ENCODE measurements around the gene UBE2Q1. TPM values are rescaled to one million over a fixed set of nuclear protein-coding genes. Genes with fewer than 3 reads are reported as not detected.

The UBE2Q1 gene
- total RNA-seq, 1 experiment from 2014 or later: 70.9 TPM

- intact Hi-C loops (cut with micrococcal nuclease): no loop called here
- H3K9me2 ChIP-seq (ENCODE audit: insufficient read depth): no peaks in the 10 kb centered on the region
- no peak overlapping the region for H3K4me3 ChIP-seq (replicated peaks in 1 of 2; ENCODE audit: low read depth in 1 of 2, low read length in 2 of 2)
- ChIA-PET CTCF (no interaction called here), POLR2A (no interaction called here), RAD21 (ENCODE audit: low non-redundant PET in 1 of 2, low total read pairs in 2 of 2, uncharacterized antibody in 2 of 2, unreplicated experiment in 2 of 2) (no interaction called here)
- H2AFZ ChIP-seq (ENCODE audit: low read depth, low read length, poor library complexity, severe bottlenecking): no peak overlapping the region
- no TSS peak for BruUV-seq (replicated peaks)
- H3K9ac ChIP-seq (ENCODE audit: low read length): no peak overlapping the region
- H3K27ac ChIP-seq (ENCODE audit: low read depth, low read length): no peak overlapping the region
- no peaks in the 10 kb centered on the region for H3K4me1 ChIP-seq (ENCODE audit: control insufficient read depth in 1 of 2, insufficient read depth in 2 of 2, low read length in 2 of 2)
- H3K4me2 ChIP-seq (ENCODE audit: low read length): no peak overlapping the region
- H3K36me3 ChIP-seq (ENCODE audit: control insufficient read depth in 1 of 2, insufficient read depth in 2 of 2, low read length in 2 of 2): peaks cover 68 to 83% of the 10 kb centered on the region in 2 experiments
- TF ChIP-seq MAX (IDR thresholded peaks at IDR 0.05) (no peak), EZH2 (IDR thresholded peaks at IDR 0.05) (no peak), ZBTB33 (IDR thresholded peaks at IDR 0.05; ENCODE audit: extremely low read depth, insufficient replicate concordance, low read length) (no peak), ELF1 (IDR thresholded peaks at IDR 0.05; ENCODE audit: borderline replicate concordance, low read depth) (no peak), ATF3 (IDR thresholded peaks at IDR 0.05) (no peak), TCF7L2 (IDR thresholded peaks at IDR 0.05; ENCODE audit: borderline replicate concordance, extremely low read depth, insufficient read depth, insufficient read length) (no peak)
- no peaks in the 10 kb centered on the region for H3K27me3 ChIP-seq (ENCODE audit: insufficient read depth, low read length)
- peaks cover 6% of the 10 kb centered on the region; the same call in 1 of the 2 replicates for H3K79me2 ChIP-seq (ENCODE audit: insufficient read depth, low read length)
- H4K20me1 ChIP-seq (ENCODE audit: insufficient read depth): no peaks in the 10 kb centered on the region
- no peaks in the 10 kb centered on the region for H3K9me3 ChIP-seq (ENCODE audit: control insufficient read depth in 1 of 2, insufficient read depth in 1 of 2, low read depth in 1 of 2, low read length in 2 of 2)
- DNase-seq (ENCODE audit: low read depth, low spot score) (no peak), ATAC-seq (no peak)
Measured at GRCh38 chr1:154593390-154593789, 34.9 kb upstream of the UBE2Q1 start.

- Histone ChIP-seq H3K79me2 (ENCODE audit: insufficient read depth, low read length) (peaks cover 4% of the 10 kb centered on the region; the same call in 1 of the 2 replicates), H3K4me3 (replicated peaks in 1 of 2; ENCODE audit: low read depth in 1 of 2, low read length in 2 of 2) (no peak overlapping the region), H3K4me2 (ENCODE audit: low read length) (no peak overlapping the region), H3K27me3 (ENCODE audit: insufficient read depth, low read length) (no peaks in the 10 kb centered on the region), H3K9me3 (ENCODE audit: control insufficient read depth in 1 of 2, insufficient read depth in 1 of 2, low read depth in 1 of 2, low read length in 2 of 2) (no peaks in the 10 kb centered on the region), H3K27ac (ENCODE audit: low read depth, low read length) (no peak overlapping the region), H3K9ac (ENCODE audit: low read length) (no peak overlapping the region), H3K9me2 (ENCODE audit: insufficient read depth) (no peaks in the 10 kb centered on the region), H2AFZ (ENCODE audit: low read depth, low read length, poor library complexity, severe bottlenecking) (no peak overlapping the region), H3K4me1 (ENCODE audit: control insufficient read depth in 1 of 2, insufficient read depth in 2 of 2, low read length in 2 of 2) (no peaks in the 10 kb centered on the region), H4K20me1 (ENCODE audit: insufficient read depth) (no peaks in the 10 kb centered on the region), H3K36me3 (ENCODE audit: control insufficient read depth in 1 of 2, insufficient read depth in 2 of 2, low read length in 2 of 2) (peaks cover 78 to 81% of the 10 kb centered on the region in 2 experiments)
- intact Hi-C loops (cut with micrococcal nuclease): no loop called here
- CTCF ChIA-PET: no interaction called here
- DNase-seq (ENCODE audit: low read depth, low spot score): no peak
- POLR2A ChIA-PET: no interaction called here
- no peak for TF ChIP-seq CBX3 (IDR thresholded peaks at IDR 0.05; ENCODE audit: low read depth)
- no peak for ATAC-seq
- RAD21 ChIA-PET (ENCODE audit: low non-redundant PET in 1 of 2, low total read pairs in 2 of 2, uncharacterized antibody in 2 of 2, unreplicated experiment in 2 of 2): no interaction called here
- BruUV-seq (replicated peaks): no TSS peak
Measured at GRCh38 chr1:154591206-154591605, 32.7 kb upstream of the UBE2Q1 start.
